Cardiac muscle cell (in vitro differentiated cells and primary cell): ENCODE data around the gene PRODH. TPM values are rescaled to one million over a fixed set of nuclear protein-coding genes. Genes with fewer than 3 reads are reported as not detected.

Experiments used
- DNase-seq, 2 donors: peaks; one replicate each; pipeline versions ENCODE4 v3.0.0 to v3.0.0-alpha.2; 2010 to 2017; ENCODE audit warnings: low read depth in 1 of 2, low spot score in 1 of 2
- H3K27ac ChIP-seq: fragments of 200-600 bp; sonication (generic); 2 replicates; pipeline ENCODE4 v1.5.1; 2016
- H3K27me3 ChIP-seq: fragments of 200-600 bp; sonication (generic); 2 replicates; pipeline ENCODE4 v1.6.0; 2016; ENCODE audit warnings: control low read depth
- H3K36me3 ChIP-seq: fragments of 200-600 bp; sonication (generic); 2 replicates; pipeline ENCODE4 v1.5.1; 2016; ENCODE audit warnings: control low read depth
- H3K4me1 ChIP-seq: fragments of 200-600 bp; sonication (generic); 2 replicates; pipeline ENCODE4 v1.8.1; 2017; ENCODE audit warnings: low read depth, mild to moderate bottlenecking, mixed run types
- H3K4me3 ChIP-seq: fragments of 200-600 bp; sonication (generic); 2 replicates; pipeline ENCODE4 v1.5.1; 2016; ENCODE audit warnings: mild to moderate bottlenecking
- H3K9me3 ChIP-seq: fragments of 200-600 bp; sonication (generic); 2 replicates; pipeline ENCODE4 v1.5.1; 2017; ENCODE audit warnings: low read depth, mild to moderate bottlenecking, control low read depth
- polyA plus RNA-seq: library from polyadenylated mRNA; unstranded; fragments of >200 nt; fragmentation: Nextera tagmentation; extraction: Ambion mirVana; gene quantifications from 2 replicates; pipeline ENCODE4 v1.2.1, GENCODE V29; 2016
- total RNA-seq: library from RNA; depleted of rRNA; stranded (reverse); fragments of >200 nt; gene quantifications from 2 replicates; pipeline ENCODE4 v1.2.3, GENCODE V29; 2016
- TF ChIP-seq, protein P1 (sequence below): IDR thresholded peaks from 2 replicates; pipeline ENCODE4 v1.5.1; 2012; ENCODE audit warnings: low read depth, mild to moderate bottlenecking, low read length

The PRODH gene, protein sequence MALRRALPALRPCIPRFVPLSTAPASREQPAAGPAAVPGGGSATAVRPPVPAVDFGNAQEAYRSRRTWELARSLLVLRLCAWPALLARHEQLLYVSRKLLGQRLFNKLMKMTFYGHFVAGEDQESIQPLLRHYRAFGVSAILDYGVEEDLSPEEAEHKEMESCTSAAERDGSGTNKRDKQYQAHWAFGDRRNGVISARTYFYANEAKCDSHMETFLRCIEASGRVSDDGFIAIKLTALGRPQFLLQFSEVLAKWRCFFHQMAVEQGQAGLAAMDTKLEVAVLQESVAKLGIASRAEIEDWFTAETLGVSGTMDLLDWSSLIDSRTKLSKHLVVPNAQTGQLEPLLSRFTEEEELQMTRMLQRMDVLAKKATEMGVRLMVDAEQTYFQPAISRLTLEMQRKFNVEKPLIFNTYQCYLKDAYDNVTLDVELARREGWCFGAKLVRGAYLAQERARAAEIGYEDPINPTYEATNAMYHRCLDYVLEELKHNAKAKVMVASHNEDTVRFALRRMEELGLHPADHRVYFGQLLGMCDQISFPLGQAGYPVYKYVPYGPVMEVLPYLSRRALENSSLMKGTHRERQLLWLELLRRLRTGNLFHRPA
- total RNA-seq (2.1 and 7.1 TPM in 2 replicates), polyA plus RNA-seq (3.4 and 5.1 TPM in 2 replicates)

DNA sequence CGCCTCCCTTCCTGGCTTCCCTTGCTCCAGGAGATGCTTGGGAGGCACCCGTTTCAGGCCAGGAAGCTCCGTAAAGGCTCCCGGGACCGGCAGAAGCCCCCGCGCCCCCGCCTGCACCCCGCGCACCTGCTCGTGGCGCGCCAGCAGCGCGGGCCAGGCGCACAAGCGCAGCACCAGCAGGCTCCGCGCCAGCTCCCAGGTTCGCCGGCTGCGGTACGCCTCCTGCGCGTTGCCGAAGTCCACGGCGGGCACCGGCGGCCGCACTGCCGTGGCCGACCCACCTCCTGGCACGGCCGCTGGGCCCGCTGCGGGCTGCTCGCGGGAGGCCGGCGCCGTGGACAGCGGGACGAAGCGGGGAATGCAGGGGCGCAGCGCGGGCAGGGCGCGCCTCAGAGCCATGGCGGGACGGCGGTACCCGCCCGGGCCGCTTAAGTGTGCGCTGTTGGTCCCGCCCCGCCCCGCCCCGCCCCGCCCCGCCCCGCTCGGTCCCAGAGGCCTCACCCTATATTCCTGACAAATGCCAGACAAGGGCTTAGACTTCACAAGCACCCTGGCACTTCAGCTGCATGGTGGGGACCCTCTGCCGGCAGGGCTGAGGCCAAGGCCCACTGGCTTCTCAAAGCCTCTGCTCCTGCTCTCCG is at the start of gene PRODH:
Gene PRODH, minus strand, starts transcription at position 405 of the 641 bp plus-strand sequence. Its CDS starts 6 bp downstream, at position 399.
- TF ChIP-seq, protein P1, sequence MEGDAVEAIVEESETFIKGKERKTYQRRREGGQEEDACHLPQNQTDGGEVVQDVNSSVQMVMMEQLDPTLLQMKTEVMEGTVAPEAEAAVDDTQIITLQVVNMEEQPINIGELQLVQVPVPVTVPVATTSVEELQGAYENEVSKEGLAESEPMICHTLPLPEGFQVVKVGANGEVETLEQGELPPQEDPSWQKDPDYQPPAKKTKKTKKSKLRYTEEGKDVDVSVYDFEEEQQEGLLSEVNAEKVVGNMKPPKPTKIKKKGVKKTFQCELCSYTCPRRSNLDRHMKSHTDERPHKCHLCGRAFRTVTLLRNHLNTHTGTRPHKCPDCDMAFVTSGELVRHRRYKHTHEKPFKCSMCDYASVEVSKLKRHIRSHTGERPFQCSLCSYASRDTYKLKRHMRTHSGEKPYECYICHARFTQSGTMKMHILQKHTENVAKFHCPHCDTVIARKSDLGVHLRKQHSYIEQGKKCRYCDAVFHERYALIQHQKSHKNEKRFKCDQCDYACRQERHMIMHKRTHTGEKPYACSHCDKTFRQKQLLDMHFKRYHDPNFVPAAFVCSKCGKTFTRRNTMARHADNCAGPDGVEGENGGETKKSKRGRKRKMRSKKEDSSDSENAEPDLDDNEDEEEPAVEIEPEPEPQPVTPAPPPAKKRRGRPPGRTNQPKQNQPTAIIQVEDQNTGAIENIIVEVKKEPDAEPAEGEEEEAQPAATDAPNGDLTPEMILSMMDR = no peak
- H3K4me3 ChIP-seq = no peak within 1 kb of the TSS

DNA sequence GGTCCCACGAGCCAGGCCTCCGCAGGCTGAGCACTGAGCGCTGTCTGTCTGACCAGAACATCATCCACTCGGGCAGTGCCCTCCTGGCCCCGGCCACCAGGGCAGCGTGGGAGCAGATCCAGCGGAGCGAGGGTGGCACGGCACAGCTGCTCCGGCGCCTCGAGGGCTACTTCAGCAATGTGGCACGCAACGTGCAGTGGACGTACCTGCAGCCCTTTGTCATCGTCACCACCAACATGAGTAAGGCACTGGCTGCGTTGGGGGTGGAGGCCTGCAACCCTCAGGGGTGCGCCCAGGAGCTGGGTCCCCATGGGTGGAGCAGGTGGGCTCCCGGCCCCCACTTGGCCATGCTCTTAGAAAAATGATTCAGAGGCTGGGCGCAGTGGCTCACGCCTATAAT is 49.7 kb upstream of the PRODH start:
- no peaks in the 10 kb centered on the region for H3K9me3 ChIP-seq
- no peaks in the 10 kb centered on the region for H3K27me3 ChIP-seq
- H3K4me3 ChIP-seq = no peak overlapping the region
- no peak for DNase-seq
- H3K27ac ChIP-seq = no peak overlapping the region
- TF ChIP-seq, protein P1 = no peak
- H3K36me3 ChIP-seq = no peaks in the 10 kb centered on the region
- H3K4me1 ChIP-seq = no peaks in the 10 kb centered on the region

More for the DNA sequence above, at the start of gene PRODH:
- H3K36me3 ChIP-seq = no peaks in the 10 kb centered on the region
- no peaks in the 10 kb centered on the region for H3K9me3 ChIP-seq
- H3K4me1 ChIP-seq = no peaks in the 10 kb centered on the region
- DNase-seq = no peak
- H3K27me3 ChIP-seq = no peaks in the 10 kb centered on the region
- no peak within 1 kb of the TSS for H3K27ac ChIP-seq

DNA sequence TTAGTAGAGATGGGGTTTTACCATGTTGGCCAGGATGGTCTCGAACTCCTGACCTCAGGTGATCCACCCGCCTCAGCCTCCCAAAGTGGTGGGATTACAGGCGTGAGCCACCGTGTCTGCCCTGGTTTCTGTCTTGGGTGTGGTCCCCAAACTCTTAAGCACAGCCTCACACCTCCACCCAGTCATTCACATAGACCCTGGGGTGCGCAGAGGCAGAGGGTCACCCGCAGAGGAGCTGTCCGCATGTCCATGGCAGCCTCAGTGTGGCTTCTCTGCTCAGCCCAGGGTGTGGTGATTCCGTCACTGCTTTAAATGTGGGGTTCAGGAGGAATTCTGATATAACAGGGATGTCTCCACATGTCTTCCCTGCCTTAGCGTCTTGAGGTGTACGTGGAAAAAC is 48.5 kb upstream of the PRODH start:
- Histone ChIP-seq H3K27me3 (no peaks in the 10 kb centered on the region), H3K4me3 (no peak overlapping the region), H3K27ac (no peak overlapping the region), H3K9me3 (no peaks in the 10 kb centered on the region), H3K4me1 (no peaks in the 10 kb centered on the region), H3K36me3 (no peaks in the 10 kb centered on the region)
- TF ChIP-seq, protein P1 = no peak
- DNase-seq = no peak

DNA sequence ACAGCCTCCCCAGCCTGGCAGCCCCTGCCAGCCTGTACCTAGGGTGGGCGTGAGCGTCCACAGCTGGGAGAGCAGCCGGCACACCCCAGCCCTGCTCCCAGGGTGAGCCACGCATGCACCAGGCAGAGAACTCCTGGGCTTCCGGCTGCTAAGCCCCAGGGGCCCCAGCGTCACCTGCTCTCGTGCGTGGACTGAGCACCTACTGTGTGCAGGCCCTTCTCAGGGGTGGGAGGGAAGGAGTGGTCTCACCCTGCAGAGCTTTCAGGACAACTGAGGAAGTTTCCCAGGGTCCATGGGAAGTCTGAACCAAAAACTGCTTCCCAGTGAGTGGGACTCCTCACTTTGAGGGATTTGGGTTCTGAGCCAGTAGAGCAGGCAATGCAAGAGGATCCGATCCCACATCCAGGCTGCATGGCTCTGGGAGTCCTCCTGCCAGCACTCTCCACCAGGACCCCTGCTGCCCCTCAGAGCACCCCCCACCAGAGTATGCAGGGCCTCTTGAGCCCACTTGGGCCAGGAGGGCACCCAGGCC is 47.1 kb upstream of the PRODH start:
- Histone ChIP-seq H3K36me3 (no peaks in the 10 kb centered on the region), H3K4me1 (no peaks in the 10 kb centered on the region), H3K4me3 (no peak overlapping the region), H3K27me3 (no peaks in the 10 kb centered on the region), H3K9me3 (no peaks in the 10 kb centered on the region), H3K27ac (no peak overlapping the region)
- no peak for DNase-seq
- TF ChIP-seq, protein P1 = no peak

DNA sequence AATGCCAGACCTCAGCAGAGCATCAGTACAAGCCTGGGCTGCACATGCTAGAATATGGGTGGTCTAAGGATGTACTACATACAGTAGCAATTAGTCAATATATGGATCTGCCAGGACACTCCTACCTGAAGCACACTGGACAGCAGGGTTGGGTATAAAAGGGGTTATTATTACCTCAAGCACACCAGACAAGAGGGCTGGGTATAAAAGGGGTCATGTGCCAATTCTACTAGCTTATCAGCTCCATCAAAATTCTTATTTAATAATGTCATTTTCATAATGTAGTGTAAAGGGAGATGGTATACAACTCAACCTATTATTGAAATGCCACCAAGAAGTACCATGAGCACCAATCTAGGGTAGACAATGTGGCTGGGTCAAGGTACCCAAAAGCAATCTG is 44.7 kb upstream of the PRODH start:
- Histone ChIP-seq H3K9me3 (no peaks in the 10 kb centered on the region), H3K27ac (no peak overlapping the region), H3K4me3 (no peak overlapping the region), H3K4me1 (no peaks in the 10 kb centered on the region), H3K27me3 (no peaks in the 10 kb centered on the region), H3K36me3 (no peaks in the 10 kb centered on the region)
- TF ChIP-seq, protein P1 = no peak
- DNase-seq = no peak
